Kidney epithelial cell (primary cell): Measurements from ENCODE around the gene PRKACA. TPM values are rescaled to one million over a fixed set of nuclear protein-coding genes. Genes with fewer than 3 reads are reported as not detected.

ENCODE experiments used
- DNase-seq: peaks from one replicate; pipeline ENCODE4 v3.0.0-alpha.2; 2010; ENCODE audit warnings: low read depth
- H3K27me3 ChIP-seq: 2 replicates; pipeline ENCODE4 v1.6.0; 2011; ENCODE audit warnings: low read length; ENCODE audit not compliant: control insufficient read depth, insufficient read depth
- H3K36me3 ChIP-seq: 2 replicates; pipeline ENCODE4 v1.5.1; 2011; ENCODE audit warnings: low read length; ENCODE audit not compliant: control insufficient read depth, insufficient read depth
- H3K4me3 ChIP-seq: 2 replicates; pipeline ENCODE4 v1.5.1; 2011; ENCODE audit warnings: low read depth, mild to moderate bottlenecking, control low read depth, low read length
- total RNA-seq: library from RNA; depleted of rRNA; stranded (reverse); fragments of >200 nt; gene quantifications from 2 replicates; pipeline ENCODE4 v1.2.3, GENCODE V29; 2015
- TF ChIP-seq, protein P1 (sequence below): IDR thresholded peaks from 2 replicates; pipeline ENCODE4 v1.5.1; 2011; ENCODE audit warnings: mild to moderate bottlenecking, moderate library complexity, low read length, control low read depth, inconsistent platforms; ENCODE audit not compliant: insufficient read depth, poor library complexity, severe bottlenecking

The PRKACA gene
- total RNA-seq, 1 donor from 2014 or later, result 44.5 TPM

DNA sequence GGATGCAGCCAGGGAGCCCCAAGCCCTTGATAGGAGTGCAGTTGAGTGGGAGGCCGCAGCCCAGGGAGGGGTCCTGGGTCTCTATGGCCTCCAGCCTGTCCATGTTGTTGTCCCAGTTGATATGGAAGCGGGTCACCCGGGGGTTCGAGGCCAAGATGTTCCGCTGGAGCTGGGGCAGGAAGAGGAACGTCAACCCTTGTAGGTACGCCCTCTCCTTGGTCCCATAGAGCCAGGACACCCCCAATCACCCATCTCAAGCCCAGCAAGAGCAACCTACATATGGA lies 2.9 kb upstream of the PRKACA start:
- DNase-seq, result no peak
- TF ChIP-seq, protein P1, sequence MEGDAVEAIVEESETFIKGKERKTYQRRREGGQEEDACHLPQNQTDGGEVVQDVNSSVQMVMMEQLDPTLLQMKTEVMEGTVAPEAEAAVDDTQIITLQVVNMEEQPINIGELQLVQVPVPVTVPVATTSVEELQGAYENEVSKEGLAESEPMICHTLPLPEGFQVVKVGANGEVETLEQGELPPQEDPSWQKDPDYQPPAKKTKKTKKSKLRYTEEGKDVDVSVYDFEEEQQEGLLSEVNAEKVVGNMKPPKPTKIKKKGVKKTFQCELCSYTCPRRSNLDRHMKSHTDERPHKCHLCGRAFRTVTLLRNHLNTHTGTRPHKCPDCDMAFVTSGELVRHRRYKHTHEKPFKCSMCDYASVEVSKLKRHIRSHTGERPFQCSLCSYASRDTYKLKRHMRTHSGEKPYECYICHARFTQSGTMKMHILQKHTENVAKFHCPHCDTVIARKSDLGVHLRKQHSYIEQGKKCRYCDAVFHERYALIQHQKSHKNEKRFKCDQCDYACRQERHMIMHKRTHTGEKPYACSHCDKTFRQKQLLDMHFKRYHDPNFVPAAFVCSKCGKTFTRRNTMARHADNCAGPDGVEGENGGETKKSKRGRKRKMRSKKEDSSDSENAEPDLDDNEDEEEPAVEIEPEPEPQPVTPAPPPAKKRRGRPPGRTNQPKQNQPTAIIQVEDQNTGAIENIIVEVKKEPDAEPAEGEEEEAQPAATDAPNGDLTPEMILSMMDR, result no peak
- H3K27me3 ChIP-seq, result no peaks in the 10 kb centered on the region
- H3K36me3 ChIP-seq, result peaks cover 2% of the 10 kb centered on the region
- no peak overlapping the region for H3K4me3 ChIP-seq

DNA sequence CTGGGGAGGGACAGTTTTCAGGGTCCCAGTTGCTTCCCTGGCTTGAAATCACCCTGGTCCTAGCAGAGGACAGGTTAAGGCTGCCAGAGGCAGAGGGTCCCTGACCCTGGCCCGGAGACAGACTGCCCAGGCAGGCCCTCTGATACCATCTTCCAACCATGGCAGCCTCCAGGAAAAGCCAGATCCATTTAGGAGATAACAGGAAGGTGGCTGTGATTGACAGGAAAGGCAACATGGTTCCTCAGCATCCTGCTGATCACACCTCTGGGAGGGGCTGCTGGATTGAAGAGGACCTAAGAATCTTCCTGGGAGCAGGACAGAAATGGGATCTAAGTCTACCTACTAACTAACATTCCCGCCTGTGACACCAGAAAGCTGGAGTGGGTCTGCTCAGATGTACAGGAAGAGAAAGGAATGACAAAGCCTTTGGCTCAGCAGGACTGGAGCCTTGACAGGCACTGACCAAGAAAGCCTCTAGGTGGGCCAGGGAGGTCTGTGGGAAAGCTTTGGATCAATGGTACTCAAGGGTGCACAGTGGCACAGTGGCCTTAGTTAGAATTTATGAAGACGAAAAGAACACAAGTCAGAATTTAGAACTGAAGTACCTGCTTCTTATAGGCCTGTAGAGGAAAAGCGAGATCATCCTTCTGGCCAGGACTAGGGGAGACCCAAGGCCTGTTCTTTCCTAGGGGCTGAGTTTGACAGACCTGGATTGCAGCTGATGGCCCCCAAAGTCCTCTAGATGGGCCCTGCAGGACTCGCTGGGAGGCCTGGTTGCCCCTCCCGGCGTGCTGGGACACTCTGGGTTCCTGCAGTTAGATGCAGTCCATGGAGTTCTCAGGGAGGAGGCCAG lies 2.3 kb upstream of the PRKACA start:
- H3K27me3 ChIP-seq, result no peaks in the 10 kb centered on the region
- DNase-seq, result no peak
- H3K4me3 ChIP-seq, result no peak overlapping the region
- peaks cover 2% of the 10 kb centered on the region for H3K36me3 ChIP-seq
- TF ChIP-seq, protein P1, result no peak

DNA sequence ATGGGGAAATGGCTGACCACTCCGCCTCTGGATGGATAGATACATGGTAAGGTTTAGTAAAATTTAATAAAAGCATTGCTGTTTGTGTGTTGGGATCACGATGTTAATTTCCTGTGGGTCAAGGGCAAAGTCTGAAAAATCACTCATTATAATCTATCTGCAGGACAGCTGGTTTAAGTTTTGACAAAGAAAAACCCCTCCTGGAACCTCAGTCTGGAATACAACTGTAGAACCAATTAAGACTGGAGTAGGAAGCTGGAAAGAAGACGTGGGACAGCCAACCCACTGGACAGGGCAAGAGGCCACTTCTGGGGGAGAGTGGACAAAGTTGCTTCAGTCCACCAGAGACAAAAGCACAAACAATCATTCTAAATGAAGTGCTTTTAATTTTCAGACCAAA lies 1.6 kb upstream of the PRKACA start:
- peaks cover 2% of the 10 kb centered on the region for H3K36me3 ChIP-seq
- H3K4me3 ChIP-seq, result no peak overlapping the region
- DNase-seq, result no peak
- TF ChIP-seq, protein P1, result no peak
- no peaks in the 10 kb centered on the region for H3K27me3 ChIP-seq

DNA sequence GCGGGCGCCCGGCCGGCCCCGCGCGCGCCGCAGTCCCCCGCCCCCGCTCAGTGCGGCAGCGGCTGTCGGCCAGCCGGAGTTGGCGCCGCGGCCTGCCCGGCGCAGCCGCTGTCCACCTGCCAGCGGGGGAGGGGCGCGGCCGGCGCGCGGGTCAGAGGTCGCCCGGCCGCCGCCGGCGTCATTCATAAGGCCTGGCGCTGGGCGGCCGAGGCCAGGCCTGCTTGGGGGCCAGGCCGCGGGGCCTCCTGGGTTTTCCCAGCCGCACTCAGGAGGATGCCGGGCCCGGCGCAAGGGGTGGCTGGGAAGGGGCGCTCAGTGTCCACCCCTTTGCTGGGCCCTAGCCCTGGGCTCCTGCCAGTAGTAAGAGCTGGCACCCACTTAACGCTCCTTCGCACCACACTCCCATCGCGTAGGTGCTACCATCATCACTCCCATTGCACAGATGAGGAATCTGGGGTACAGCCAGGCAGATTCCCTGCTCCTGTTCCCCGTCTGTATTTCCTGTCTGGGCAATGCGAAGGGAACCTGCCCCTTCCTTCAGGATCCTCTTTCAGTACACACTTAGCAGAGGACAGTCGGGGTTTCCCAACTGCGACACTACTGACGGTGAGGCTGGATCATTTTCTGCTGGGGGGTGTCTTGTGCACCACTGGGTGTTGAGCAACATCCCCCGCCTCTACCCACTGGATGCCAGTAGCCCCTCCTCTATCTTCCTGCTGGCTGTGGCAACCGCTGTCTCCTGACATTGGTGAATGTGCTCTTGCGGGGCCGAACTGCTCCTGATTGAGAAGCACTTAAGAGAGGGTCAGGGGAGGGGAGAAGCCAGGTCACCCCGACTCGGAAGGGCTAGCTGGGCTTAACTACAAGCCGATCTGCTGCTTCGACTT lies 846 bp upstream of the PRKACA start:
- H3K4me3 ChIP-seq, result peak overlapping the region; percentile 33
- DNase-seq, result peak; percentile 42
- no peaks in the 10 kb centered on the region for H3K27me3 ChIP-seq
- H3K36me3 ChIP-seq, result peaks cover 2% of the 10 kb centered on the region
- TF ChIP-seq, protein P1, result no peak

DNA sequence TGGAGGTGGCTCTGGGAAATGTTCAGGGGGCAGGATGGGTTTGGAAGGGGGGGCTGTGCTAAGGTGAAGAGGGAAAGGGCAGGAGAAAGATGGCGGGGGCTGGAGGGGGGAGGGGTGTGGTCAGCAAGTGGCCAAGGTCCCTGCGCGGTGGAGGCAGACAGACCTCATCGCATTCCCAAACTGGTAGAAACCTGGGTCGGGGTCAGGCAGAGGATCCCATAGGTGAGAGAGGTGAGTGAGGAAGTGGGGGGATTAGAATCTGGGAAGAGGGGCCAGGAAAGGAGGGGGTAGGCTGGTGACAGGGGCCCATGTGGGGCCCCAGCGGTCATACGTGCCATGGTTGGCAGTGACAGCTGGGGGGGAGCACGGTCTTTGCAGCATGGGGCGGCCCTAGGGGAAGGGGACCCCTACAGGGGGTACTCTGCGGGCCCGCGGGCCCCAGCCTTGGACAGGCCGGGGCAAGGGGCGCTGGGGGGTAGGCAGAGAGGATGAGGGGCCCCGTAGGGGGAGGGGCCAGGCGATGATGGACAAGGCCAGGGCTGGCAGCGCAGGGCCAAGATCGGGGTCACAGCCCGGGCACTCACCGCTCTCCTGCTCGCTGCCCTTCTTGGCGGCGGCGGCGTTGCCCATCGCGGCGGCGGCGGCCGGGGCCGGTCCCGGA lies 514 bp downstream of the PRKACA start:
- TF ChIP-seq, protein P1, result no peak
- peak overlapping the region; percentile 82 for H3K4me3 ChIP-seq
- DNase-seq, result no peak

More for the DNA sequence above, 514 bp downstream of the PRKACA start:
- H3K27me3 ChIP-seq, result no peaks in the 10 kb centered on the region
- H3K36me3 ChIP-seq, result peaks cover 2% of the 10 kb centered on the region
